Activated T-helper 17 cell treated with anti-CD3 and anti-CD28 coated beads, Interleukin-2, amount 50 U/mL, for 72 hours (primary cell): ENCODE results near the gene EMILIN2. TPM values are rescaled to one million over a fixed set of nuclear protein-coding genes. Genes with fewer than 3 reads are reported as not detected.
"Not testable (repeated sequence)": the region's sequence is repeated elsewhere in the genome, so short reads cannot be mapped to it uniquely, and the experiment has no call there.

ENCODE experiments used
- ATAC-seq: fragments of 150-1000 bp; cut with Tn5 transposase; replicated peaks from 2 replicates; pipeline ENCODE4 v1.10.0; 2021; ENCODE audit warnings: mild to moderate bottlenecking, moderate library complexity
- H3K27ac Mint-ChIP-seq: one replicate; pipeline ENCODE4 v1.8.0; 2022; ENCODE audit warnings: mixed read lengths
- H3K27me3 Mint-ChIP-seq: one replicate; pipeline ENCODE4 v1.8.0; 2022; ENCODE audit warnings: mixed read lengths
- H3K36me3 Mint-ChIP-seq: one replicate; pipeline ENCODE4 v1.8.0; 2022; ENCODE audit warnings: low read depth, mild to moderate bottlenecking, mixed read lengths
- H3K4me1 Mint-ChIP-seq: one replicate; pipeline ENCODE4 v1.8.0; 2022; ENCODE audit warnings: mixed read lengths
- H3K4me3 Mint-ChIP-seq: one replicate; pipeline ENCODE4 v1.8.0; 2022; ENCODE audit warnings: mild to moderate bottlenecking, mixed read lengths
- H3K9me3 Mint-ChIP-seq: one replicate; pipeline ENCODE4 v1.8.0; 2022; ENCODE audit warnings: mixed read lengths
- total RNA-seq, 2 donors: library from RNA; stranded (reverse); gene quantifications; one replicate each; pipeline ENCODE4 v1.2.3, GENCODE V29; 2022

The EMILIN2 gene
- total RNA-seq, 2 donors from 2014 or later = 20.7 to 28.8 TPM

DNA sequence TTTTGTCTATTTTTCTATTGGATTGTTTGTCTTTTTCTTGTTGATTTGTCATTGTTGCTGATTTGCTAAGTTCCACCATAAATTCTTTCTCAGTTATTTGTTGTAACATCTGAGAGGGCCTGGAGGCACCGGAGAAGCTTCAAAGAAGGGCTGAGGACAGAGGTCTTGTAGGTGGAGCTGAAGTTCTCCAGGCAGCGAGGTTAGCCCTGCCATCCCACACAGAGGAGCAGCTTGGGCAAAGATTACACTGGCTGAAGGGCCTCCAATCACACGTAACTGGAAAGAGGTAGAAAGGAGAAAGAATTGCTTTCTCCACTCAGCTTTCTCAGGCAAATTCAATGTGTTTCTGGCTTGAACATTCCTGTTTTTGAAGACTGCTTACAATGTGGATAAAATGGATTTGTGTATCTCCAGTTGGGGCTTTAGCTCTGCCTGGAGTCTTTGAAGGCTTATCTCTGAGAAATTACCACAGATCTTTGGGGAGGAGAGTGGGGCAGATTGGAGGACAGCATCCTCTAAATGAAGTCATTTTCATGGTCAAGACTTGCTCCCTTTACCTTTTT, 21.1 kb upstream of the EMILIN2 start:
- no peak for ATAC-seq
- Mint-ChIP-seq H3K9me3 (no peaks in the 10 kb centered on the region), H3K27me3 (no peaks in the 10 kb centered on the region), H3K27ac (no peak overlapping the region), H3K4me3 (no peak overlapping the region), H3K36me3 (no peaks in the 10 kb centered on the region), H3K4me1 (no peaks in the 10 kb centered on the region)

- ATAC-seq = no peak
- no peaks in the 10 kb centered on the region for H3K4me1 Mint-ChIP-seq
- H3K27me3 Mint-ChIP-seq = no peaks in the 10 kb centered on the region
- H3K4me3 Mint-ChIP-seq = no peak overlapping the region
- H3K36me3 Mint-ChIP-seq = no peaks in the 10 kb centered on the region
- H3K9me3 Mint-ChIP-seq = no peaks in the 10 kb centered on the region
- no peak overlapping the region for H3K27ac Mint-ChIP-seq
These were observed 20.2 kb upstream of the EMILIN2 start for GRCh38 chr18:2826581-2826980.

GRCh38 chr18:2827061-2827460, 19.7 kb upstream of the EMILIN2 start:
- Mint-ChIP-seq H3K4me1 (no peaks in the 10 kb centered on the region), H3K4me3 (no peak overlapping the region), H3K36me3 (no peaks in the 10 kb centered on the region), H3K9me3 (no peaks in the 10 kb centered on the region), H3K27ac (no peak overlapping the region), H3K27me3 (no peaks in the 10 kb centered on the region)
- ATAC-seq = no peak

GRCh38 chr18:2836118-2836517, 10.7 kb upstream of the EMILIN2 start:
- not testable (repeated sequence) for ATAC-seq, H3K27ac Mint-ChIP-seq, H3K4me3 Mint-ChIP-seq, H3K36me3 Mint-ChIP-seq, H3K9me3 Mint-ChIP-seq, H3K4me1 Mint-ChIP-seq, H3K27me3 Mint-ChIP-seq

DNA sequence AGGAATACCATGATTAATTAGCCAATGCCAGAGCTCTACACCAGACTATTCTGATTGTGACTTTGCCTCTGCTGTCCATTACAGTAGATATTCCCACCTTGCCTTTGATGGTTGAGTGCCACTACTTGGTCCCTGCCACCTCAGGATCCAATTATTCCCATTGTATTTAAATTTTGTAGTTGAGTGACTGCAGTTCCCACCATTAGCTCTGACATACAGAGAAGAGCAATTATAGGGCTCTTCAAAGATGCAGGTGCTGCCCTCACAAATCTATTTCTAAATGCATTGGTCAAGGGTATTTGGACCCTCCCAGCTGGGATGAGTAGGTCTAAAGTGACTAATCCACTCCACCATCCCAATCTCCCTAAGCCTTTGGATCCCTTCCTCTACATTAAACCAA, 9.5 kb upstream of the EMILIN2 start:
- not testable (repeated sequence) for H3K27ac Mint-ChIP-seq, H3K27me3 Mint-ChIP-seq, H3K4me1 Mint-ChIP-seq, ATAC-seq, H3K36me3 Mint-ChIP-seq, H3K9me3 Mint-ChIP-seq, H3K4me3 Mint-ChIP-seq

DNA sequence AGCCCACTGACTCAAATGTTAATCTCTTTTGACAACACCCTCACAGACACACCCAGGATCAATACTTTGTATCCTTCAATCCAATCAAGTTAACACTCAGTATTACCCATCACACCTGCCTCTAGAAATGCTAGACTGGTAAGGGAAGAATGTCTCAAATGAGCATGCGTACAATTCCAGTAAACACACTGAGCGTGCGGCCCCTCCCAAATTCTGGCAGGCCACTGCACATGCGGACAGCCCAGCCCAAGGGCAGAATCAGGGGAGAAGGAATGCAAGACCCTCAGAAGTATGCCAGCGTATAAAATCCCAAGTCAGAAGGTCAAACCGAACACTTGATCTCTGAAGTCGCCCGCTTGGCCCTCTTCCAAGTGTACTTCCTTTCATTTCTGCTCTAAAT, 7.6 kb upstream of the EMILIN2 start:
- Mint-ChIP-seq H3K27ac (no peak overlapping the region), H3K36me3 (no peaks in the 10 kb centered on the region), H3K4me3 (no peak overlapping the region), H3K9me3 (peaks cover 8% of the 10 kb centered on the region), H3K27me3 (no peaks in the 10 kb centered on the region), H3K4me1 (no peaks in the 10 kb centered on the region)
- no peak for ATAC-seq

GRCh38 chr18:2840521-2840920, 6.3 kb upstream of the EMILIN2 start:
- Mint-ChIP-seq H3K9me3 (peaks cover 8% of the 10 kb centered on the region), H3K4me1 (no peaks in the 10 kb centered on the region), H3K4me3 (no peak overlapping the region), H3K27me3 (peaks cover 5% of the 10 kb centered on the region), H3K36me3 (no peaks in the 10 kb centered on the region), H3K27ac (no peak overlapping the region)
- ATAC-seq = no peak

DNA sequence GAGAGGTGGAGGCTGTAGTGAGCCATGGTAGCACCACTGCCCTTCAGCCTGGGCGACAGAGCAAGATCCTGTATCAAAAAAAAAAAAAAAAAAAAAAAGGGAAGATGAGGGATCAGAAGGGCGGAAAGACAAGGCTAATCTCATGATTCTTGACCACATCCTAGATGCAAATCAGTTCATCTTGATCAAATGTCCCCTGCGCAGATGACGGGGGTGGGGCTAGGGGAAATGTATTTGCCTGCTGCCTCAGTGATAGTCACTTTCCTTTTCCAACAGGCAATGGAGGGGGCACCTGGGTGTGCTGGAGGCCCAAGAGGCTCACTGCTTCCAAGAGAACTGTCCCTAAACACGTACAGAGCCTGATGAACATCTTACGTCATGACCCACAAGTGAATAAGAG, 3.7 kb upstream of the EMILIN2 start:
- Mint-ChIP-seq H3K27ac (no peak overlapping the region), H3K9me3 (no peaks in the 10 kb centered on the region), H3K27me3 (peaks cover 14% of the 10 kb centered on the region), H3K4me3 (no peak overlapping the region), H3K4me1 (peaks cover 10% of the 10 kb centered on the region), H3K36me3 (peaks cover 7% of the 10 kb centered on the region)
- ATAC-seq = no peak

GRCh38 chr18:2845172-2845571, 1.6 kb upstream of the EMILIN2 start:
- Mint-ChIP-seq H3K27ac (no peak overlapping the region), H3K4me1 (peaks cover 16% of the 10 kb centered on the region), H3K4me3 (no peak overlapping the region), H3K36me3 (peaks cover 7% of the 10 kb centered on the region), H3K9me3 (no peaks in the 10 kb centered on the region), H3K27me3 (peaks cover 24% of the 10 kb centered on the region)
- ATAC-seq = no peak

DNA sequence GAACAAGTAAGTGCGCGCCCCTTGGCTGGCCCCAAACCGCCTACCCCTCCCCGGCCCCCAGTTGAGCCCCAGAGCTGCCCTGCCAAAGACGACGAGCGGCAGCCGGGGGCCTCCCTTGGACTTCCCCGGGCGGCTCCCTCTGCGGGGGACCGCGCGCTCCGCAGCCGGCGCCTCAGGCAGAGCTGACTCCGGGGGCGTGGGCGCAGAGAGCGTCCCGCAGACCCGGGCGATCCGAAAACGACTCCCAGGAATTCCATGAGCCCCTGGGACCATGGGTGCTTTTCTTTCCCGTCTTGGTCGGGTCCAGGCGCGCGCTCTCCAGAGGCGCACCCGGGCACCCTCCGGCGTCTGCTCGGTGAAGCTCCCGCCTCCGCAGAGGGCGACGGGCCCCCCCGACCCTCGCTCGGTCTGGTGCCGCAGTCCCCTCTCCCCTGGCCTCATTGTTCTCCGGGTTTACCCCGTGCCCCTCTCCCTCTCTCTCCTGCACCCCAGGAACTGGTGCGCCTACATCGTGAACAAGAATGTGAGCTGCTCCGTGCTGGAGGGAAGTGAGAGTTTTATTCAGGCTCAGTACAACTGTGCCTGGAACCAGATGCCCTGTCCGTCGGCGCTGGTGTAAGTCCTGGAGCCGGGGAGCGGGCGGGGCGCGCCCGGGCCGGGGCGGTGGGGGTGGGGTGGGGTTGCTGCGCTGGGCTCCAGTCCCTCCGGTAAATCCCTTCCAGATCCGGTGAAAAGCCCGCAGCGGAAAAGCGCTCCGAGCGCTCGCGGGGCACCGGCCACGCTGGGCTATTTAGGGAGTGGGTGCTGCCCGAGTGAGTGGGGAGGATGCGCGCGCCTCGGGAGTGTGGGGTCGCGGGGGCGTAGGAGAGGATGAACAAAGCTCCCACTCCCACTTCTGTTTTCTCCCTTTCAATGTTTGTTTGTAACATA, 776 bp downstream of the EMILIN2 start:
- H3K27ac Mint-ChIP-seq = no peak overlapping the region
- peak; percentile 58 for ATAC-seq
- H3K36me3 Mint-ChIP-seq = peaks cover 7% of the 10 kb centered on the region
- H3K27me3 Mint-ChIP-seq = peaks cover 34% of the 10 kb centered on the region
- H3K4me1 Mint-ChIP-seq = peaks cover 24% of the 10 kb centered on the region
- H3K4me3 Mint-ChIP-seq = peak overlapping the region; percentile 80
- H3K9me3 Mint-ChIP-seq = no peaks in the 10 kb centered on the region

- H3K36me3 Mint-ChIP-seq = peaks cover 7% of the 10 kb centered on the region
- H3K9me3 Mint-ChIP-seq = no peaks in the 10 kb centered on the region
- H3K27me3 Mint-ChIP-seq = peaks cover 34% of the 10 kb centered on the region
- peaks cover 24% of the 10 kb centered on the region for H3K4me1 Mint-ChIP-seq
- H3K27ac Mint-ChIP-seq = no peak overlapping the region
- peak overlapping the region; percentile 80 for H3K4me3 Mint-ChIP-seq
- peak; percentile 26 for ATAC-seq
These were observed 1.7 kb downstream of the EMILIN2 start for GRCh38 chr18:2848247-2849246.

GRCh38 chr18:2850816-2851215, 4.0 kb downstream of the EMILIN2 start:
- Mint-ChIP-seq H3K9me3 (no peaks in the 10 kb centered on the region), H3K4me3 (no peak overlapping the region), H3K36me3 (peaks cover 6% of the 10 kb centered on the region), H3K4me1 (peaks cover 23% of the 10 kb centered on the region), H3K27me3 (peaks cover 31% of the 10 kb centered on the region), H3K27ac (no peak overlapping the region)
- ATAC-seq = no peak

GRCh38 chr18:2851771-2852170, 5.0 kb downstream of the EMILIN2 start:
- peaks cover 28% of the 10 kb centered on the region for H3K27me3 Mint-ChIP-seq
- no peaks in the 10 kb centered on the region for H3K36me3 Mint-ChIP-seq
- H3K27ac Mint-ChIP-seq = no peak overlapping the region
- no peaks in the 10 kb centered on the region for H3K9me3 Mint-ChIP-seq
- peaks cover 24% of the 10 kb centered on the region for H3K4me1 Mint-ChIP-seq
- no peak for ATAC-seq
- H3K4me3 Mint-ChIP-seq = no peak overlapping the region

DNA sequence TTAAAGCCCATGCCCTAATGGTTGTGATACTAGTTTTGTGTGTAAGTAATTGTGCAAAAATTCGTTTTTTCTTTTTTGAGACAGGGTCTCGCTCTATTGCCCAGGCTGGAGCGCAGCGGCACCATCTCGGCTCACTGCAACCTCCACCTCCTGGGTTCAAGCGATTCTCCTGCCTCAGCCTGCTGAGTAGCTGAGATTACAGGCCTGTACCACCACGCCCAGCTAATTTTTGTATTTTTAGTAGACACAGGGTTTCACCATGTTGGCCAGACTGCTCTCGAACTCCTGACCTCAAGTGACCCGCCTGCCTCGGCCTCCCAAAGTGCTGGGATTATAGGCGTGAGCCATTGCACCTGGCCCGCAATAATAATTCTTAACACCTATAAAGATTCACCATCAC, 5.7 kb downstream of the EMILIN2 start:
- H3K36me3 Mint-ChIP-seq, H3K4me3 Mint-ChIP-seq, ATAC-seq, H3K27ac Mint-ChIP-seq, H3K9me3 Mint-ChIP-seq: not testable (repeated sequence)
- Mint-ChIP-seq H3K4me1 (peaks cover 24% of the 10 kb centered on the region), H3K27me3 (peaks cover 28% of the 10 kb centered on the region)
